Fibroblast of skin of right quadriceps (primary cell): ENCODE results near the gene HPSE2.
"Not testable (repeated sequence)": the region's sequence is repeated elsewhere in the genome, so short reads cannot be mapped to it uniquely, and the experiment has no call there.

Source experiments
- DNase-seq: peaks from one replicate; pipeline ENCODE4 v3.0.0-alpha.2; 2013

Gene HPSE2

DNA sequence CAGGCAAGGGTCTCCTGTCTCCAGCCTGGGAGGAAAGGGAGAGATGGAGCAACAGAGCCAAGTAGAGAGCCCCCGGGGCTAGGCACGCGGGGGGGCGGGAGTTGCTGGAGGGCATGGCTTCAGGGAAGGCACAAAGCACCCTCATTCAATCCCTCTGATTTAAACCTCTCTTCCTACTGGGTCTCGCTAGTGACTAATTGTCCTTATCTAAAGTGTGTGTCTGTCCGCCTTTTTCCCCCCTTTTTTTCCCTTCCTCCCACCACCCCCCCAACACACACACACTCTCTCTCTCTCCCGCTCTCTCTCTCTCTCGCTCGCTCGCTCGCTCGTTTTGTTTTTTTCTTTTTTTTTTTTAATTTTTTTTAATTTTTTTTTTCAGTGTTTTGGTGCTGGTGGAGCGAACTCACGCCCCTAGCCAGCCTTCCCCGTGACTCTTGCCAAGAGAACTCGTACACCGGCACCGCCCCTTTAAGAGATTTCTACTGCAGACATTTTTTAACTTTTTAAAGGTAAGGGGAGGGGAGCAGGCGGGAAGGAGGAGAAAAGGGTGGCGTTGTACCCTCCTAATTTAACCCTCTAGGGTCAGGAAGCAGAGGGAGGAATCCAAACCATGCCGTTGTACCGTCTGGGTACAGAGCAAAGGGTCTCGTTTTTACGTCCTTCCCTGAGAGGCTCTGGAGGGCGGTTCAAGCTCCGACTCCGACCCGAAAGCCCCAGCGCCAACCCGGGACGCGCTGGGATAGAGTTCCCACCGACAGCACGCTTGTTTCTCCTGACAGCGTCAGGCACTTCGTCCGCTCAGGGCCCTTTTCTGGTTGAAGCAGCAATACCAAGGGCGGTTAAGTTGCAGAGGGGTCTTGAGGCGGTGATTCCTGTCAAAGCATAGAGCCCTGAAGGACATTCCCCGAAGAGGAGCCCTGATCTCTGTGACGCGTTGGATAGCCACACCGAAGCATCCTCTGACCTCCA lies at the start of gene HPSE2:
Gene HPSE2, minus strand, starts transcription at position 195 of the 969 bp plus-strand sequence.
- no peak for DNase-seq

DNA sequence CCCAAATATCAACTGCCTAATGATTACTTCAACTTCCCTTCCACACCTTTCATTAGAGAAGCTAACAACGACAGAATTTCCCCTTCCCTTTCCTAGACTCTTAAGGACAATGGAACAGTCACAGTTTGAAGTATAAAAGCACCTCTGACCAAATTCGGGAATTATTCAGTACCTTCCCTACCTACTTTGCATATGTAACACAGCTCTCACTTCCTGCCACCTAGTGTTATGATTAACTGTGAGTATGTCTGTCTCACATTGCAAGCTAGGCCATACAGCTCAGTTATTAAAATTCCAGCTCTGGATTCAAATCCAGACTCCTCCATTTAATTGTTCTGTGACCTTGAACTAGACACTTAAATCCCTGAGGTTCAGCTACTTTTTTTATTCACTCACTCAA lies 44.8 kb upstream of the HPSE2 start:
- no peak for DNase-seq

DNA sequence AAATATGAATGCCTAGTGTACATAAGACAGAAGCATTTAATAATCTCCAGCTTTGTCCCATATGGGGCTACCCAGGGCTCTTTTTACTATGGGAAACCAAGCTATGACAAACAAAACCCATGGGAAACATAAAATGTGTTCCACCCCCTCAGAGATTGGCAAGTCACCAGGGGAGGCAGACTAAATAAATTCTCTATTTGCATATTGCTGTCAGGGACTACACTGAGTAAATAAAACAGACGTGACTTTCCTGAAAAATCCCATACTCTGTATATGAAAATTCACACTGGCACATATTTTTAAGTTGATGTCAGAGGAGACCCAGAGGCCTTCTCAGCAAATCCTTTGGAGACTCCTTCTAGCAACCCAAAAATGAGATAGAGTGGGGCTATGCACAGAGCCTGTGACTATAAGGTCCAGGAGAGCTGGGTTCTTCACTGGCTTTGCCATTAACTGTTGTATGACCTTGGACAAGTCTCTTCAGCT lies 44.0 kb upstream of the HPSE2 start:
- peak; percentile 90 for DNase-seq

DNA sequence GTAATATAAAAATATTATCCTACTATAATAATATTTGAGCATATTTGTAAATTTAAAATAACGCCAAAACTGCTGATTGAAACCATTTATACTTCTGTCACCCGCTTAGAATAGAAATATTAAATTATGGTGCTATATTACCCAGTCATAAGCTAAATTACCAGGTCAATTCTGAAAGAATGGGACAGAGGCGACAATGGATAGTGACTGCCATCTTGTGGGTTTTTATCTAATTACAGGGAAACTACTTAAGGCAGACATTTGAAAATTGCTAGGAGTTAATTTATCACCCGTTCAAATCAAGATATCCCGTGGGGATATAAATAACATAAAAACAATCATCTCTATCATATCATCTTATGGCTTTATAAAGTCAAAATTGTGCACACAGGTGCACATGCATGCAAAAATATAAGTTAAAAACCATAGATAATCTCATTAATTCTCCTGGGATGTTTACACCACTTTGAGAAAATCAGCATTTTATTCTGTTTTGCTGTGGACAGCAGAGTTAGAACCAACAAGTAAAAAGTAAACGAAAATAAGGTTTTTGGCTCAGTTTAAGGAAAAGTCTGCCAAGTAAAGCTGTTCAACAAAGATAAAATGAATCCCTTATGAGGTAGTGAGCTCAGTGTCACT lies 41.3 kb upstream of the HPSE2 start:
- no peak for DNase-seq

DNA sequence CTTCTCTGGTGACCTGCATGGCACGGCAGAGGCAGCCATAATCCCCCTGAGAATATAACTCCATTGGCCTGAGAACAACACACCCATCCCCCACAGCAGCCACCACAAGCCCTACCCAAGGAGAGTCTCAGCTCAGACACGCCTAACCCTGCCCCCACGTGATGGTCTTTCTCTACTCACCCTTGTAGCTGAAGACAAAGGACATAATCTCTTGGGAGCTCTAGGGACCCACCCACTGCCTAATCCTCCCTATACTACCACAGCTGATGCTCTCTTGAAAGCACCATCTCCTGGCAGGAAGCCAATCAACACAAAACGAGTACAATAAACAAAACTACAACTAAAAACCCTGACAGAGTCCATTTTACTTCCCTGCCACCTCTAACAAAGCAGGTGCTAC lies 30.7 kb upstream of the HPSE2 start:
- DNase-seq, result no peak

DNA sequence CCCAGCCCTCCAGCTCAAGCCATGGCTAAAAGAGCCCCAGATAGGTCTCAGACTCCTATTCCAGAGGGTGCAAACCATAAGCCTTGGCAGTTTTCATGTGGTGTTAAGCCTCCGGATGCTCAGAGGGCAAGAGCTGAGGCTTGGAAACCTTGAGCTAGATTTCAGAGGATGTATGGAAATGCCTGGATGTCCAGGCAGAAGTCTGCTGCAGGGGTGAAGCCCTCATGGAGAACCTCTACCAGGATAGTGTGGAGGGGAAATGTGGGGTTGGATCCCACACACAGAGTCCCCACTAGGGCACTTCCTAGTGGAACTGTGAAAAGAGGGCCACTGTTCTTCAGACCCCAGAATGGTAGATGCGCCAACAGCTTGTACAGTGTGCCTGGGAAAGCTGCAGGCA lies 13.2 kb upstream of the HPSE2 start:
- DNase-seq, result no peak

DNA sequence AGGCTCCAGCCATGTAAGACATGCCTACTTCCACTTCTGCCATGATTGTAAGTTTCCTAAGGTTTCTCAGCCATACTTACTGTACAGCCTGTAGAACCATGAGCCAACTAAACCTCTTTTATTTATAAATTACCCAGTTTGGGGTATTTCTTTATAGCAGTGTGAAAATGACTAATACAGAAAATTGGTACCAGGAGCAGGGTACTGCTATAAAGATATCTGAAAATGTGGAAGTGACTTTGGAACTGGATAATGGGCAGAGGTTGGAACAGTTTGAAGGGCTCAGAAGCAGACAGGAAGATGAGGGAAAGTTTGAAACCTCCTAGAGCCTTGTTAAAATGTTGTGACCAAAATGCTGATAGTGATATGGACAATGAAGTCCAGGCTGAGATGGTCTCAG lies 12.2 kb upstream of the HPSE2 start:
- not testable (repeated sequence) for DNase-seq

DNA sequence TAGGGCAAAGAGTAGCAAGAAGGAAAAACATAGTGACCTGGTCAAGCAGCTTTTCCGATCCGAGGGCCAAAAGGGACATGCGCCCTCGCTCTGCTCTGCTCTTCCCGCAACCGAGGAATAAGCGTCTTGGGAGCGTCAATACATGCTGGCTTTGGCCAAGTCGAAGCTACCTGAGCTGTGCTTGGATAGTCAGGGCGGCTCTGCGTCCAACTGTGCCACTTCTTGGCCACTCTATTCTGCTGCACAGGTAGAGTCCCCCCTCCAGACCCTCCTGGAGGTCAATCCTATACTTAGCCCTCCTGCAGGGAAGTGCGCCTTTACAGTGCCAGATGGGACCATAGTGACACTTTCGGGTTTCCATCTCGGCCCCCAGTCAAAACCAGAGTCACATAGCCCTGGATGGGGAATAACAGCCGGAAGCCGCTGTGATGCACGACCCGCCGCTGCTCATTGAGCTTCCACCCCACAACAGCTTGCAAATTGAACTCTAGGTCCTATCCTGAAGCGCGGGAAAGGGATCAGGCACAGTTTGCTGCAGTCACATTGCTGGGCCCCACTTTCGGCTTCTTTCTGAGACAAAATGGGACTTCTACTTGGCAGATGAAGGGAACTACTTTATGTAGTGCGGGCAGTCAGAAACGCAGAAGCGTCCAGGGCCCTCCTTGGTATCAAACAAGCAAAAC lies 1.1 kb upstream of the HPSE2 start:
- no peak for DNase-seq

DNA sequence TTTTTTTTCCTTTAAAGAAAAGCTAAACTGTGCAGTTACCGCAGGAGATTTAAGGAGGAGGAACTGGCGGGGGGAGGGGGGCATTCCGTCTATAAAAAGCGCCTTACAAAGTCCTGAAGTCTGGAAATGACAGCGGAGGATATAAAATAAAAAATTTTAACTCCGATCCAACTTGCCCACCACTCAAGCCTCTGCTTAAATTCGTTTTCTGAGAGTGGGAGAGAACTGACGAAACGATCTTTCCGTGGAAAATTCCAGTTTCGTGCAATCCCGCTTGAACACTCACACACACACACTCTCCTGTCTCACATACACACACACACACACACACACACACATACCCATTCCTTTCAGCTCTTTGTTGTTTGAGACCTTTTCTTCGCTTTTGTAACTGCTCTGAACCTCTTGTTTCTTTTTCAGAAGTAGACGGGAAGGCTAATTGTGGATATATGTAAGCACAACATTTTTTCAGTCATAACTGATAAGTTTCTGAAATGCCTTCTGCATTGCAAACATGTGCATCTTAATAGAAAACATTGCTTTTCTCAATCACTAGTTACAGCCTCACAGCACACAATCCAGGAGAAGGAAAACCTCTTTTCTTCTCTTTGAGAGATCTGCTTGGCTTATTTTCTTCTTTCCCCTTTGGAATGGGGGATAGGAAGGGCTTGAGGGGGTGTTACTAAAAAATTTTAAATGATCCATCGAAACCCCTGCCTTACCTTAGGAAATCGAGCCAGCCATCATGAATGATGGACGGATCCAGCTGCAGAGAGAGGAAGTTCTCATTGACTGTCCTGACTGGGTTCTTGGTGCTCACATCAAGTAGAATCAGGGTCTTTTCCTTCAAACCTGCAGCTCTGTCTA lies 628 bp downstream of the HPSE2 start:
- DNase-seq, result peak; percentile 22

DNA sequence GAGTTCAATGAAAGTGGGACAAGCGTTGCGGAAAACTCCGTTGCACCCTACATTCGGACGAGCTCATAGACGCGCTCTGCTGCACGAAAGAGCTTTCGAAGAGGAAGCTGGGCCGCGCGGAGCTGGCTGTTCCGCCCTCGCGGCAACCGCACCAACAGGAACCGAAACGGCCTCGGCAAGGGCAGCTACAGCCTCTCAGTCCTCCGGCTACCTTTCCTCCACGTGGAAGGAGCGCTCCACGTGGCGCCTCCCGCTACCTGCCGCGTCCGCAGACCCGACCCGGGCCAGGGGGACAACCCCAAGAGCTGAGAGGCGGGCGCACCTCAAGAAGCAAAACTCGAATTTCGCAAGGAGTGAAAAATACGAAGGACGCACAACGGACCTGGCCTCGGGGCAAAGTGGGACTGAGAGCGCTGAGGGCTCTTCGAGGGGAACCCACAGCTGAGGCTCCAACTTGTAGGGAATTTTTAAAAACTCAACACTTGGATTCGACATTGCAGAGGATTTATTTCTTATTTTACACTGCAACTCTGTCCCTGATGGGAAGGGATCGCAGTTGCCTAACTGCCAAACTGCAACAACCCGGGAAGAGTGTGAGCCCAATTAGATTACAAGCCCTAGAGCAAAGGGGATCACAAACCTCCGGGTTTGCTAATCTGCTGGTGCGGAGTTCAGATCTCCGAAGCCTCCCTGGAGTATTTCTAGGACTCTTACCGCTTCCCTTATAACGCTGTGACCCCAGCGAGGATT lies 1.4 kb downstream of the HPSE2 start:
- DNase-seq, result peak; percentile 41

DNA sequence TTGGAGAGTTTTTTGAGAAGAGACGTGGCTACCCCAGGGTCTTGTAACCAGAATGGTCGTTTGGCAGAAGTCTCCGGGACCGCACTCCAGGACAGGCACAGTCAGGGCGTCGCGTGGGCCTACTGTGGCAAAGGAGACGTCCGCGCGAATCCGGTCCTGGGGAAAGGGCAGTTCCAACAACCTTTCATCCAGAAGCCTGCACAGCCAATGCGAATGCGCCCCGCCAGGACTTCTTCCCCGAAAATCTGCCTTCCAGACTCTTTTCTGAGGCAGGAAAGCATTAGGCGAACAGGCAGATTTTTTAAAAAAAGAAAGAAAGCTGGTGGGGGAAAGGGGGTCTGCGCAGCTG lies 2.0 kb downstream of the HPSE2 start:
- no peak for DNase-seq

DNA sequence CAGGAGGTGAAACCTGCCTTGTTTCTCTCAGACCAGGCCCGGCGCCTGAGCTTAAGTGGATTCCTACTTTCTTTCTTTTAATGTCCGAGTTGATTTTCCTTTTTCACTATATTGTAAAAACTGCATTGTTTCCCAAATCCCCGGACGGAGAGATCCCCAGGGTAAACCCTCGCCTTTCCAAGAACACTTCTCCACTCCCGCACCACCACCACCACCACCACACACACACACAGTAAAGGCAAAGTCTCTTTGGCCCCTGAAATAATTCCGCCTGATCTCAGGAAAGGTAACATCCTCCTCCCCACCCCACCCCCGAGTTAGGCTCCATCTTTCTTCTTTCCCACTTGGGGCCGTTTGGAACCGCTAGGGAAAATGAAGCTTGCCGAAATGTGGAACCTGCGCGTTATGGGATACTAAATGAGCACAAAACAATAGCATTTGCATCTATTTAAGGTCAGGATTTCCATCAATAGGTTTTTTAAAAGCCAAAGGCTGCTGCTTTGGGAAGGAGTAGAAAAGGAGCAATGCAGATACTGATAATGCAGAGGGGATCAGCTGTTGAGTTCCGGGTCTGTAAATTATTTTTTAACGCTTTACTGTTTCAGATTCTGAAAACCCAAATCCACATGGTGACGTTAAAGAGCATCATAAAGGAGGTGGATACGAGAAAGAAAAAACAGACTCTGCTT lies 2.5 kb downstream of the HPSE2 start:
- no peak for DNase-seq

DNA sequence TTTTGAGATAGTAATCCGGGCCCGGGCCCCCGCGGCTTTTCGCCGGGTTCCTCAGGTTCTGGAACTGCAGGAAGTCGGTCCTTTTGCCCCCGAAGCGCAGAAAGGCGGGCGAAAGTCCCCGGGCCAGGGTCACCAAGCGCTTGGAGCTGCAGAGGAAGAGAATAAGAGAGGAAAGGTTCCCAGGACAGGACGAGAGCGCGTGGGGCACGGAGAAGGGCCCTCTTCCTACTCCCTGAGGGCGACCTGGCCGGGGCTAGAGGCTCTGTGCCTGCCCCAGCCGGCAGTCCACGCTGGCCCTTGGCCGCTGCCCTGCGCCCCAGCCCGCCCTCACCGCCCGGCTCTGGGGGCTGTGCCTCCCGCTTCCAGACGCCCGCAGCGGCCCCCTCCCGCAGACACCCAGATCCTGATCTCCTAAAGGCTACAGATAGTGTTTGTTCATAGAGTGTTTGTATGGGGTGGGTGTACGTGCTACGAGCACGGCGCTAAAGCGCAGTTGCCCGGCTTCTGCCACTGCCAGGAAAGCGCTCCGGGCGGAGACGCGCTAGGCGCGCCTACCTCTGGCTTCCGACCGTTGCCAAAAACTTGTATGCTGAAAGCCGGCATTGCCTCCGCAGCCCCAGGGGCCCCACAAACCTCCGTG lies 3.2 kb downstream of the HPSE2 start:
- DNase-seq, result no peak

DNA sequence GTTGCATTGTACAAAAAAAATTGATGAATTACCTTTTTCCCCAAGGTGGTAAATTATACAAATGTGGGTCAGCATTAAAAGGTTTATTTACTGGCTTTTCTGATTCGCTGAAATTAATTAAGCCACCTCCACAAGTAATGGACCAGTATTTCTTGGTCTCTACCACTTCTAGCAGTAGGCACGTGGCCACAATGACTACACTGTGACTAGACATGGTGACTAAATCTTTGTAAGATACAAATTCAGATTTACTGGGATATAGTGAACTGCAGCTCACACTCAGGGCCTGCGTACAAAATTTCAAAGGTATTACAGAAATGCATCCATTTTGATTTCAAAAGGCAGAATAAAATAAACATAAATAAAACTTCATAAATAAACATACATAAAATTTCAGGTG lies 10.9 kb downstream of the HPSE2 start:
- no peak for DNase-seq

DNA sequence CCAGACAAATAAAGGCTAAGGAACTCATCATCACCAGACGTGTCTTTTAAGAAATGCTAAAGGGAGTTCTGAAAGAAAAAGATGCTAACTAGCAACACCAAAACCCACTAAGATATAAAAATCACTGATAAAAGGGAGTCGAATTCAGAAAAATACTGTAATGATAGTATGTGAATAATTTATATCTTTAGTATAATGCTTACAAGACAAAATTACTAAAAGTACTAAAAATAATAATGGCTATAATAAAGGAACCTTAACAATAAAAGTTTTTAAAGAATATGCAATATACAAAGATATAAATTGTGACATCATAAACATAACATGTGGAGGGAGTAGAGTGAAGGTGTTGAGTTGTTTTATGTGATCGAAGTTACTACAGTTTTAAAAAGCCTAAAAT lies 28.3 kb downstream of the HPSE2 start:
- no peak for DNase-seq

DNA sequence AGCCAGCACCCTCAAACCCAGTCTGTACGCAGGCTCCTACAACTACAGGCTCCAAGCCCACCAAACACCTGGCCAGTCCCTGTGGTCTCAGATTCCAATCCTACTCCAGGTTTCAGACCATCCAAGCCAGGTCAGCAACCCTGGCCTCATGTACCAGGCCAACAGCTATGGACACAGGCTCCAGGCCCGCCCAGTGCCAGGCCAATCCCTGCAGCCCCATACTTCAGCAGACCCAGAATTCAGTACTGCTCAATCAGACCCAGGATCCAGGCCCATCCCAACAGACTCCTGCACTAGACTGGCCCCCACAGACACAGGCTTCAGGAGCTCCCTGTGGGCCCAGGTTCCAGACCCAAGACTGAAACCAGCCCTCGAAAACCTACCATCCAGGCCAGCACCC lies 32.3 kb downstream of the HPSE2 start:
- no peak for DNase-seq

DNA sequence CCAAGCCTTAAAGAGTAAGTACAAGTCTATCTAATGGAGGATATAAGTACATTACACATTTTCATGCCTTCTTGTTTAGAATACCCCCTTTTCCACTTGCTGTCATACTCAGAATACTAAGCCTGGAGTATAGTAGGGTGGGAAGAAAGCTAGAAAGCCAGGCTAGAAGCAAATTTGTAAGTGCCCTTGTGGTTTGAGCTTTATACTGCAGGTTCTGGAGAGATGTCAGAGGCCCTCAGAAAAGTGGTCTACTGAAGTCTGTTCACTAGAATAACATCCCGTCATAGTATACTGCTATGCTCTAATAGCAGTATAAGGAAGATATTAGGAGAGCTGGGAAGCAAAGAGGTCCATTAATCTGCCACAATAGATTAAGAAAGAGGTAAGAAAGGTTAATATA lies 62.7 kb downstream of the HPSE2 start:
- DNase-seq, result no peak

DNA sequence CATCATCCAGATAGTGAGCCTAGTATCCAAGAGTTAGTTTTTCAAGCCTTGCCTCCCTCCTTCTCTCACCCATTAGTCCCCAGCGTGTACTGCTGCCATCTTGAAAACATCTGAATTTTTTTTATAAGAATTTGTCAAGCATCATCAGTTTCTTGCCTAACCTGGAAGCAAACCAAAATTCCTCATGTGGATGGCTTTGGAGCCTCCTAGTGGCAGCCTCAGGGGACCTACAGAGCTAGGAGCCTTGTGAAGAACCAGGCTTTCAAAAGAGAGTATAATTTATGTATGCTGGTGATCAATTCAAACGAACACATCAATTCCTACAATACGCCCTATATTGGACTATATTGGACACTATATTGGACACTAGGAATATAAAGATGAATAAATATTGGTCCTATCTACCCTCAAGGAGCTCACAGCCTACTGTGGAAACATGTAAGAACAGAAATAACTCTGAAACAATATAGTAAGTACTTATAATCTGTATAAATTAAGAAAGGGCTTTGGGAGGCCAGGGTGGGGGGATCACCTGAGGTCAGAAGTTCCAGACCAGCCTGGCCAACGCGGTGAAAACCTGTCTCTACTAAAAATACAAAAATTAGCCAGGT lies 63.4 kb downstream of the HPSE2 start:
- peak; percentile 34 for DNase-seq

DNA sequence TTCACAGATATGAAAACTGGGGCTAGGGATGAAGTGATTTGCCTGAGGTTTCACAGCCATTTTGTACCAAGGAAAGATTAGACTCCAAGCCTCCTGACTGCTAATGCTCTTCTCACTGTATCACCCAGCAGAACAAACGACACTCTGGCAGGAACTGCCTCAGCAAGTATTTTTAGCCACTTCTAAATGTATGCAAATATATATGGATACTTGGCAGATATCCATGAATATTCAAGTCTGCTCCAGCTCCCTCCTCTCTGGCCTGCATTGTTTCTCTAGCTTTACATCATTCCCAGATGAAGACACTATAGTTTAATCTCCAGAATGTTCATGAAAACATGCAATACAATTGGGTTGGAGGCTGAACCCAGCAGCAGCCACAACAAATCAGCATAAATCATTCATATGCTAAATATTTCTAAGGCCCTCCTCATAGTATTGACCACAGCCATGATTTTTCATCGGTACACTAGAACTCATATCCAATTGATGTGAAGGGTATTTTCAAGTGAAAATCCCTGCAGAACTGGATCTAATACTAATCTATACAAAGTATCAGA lies 65.5 kb downstream of the HPSE2 start:
- no peak for DNase-seq

DNA sequence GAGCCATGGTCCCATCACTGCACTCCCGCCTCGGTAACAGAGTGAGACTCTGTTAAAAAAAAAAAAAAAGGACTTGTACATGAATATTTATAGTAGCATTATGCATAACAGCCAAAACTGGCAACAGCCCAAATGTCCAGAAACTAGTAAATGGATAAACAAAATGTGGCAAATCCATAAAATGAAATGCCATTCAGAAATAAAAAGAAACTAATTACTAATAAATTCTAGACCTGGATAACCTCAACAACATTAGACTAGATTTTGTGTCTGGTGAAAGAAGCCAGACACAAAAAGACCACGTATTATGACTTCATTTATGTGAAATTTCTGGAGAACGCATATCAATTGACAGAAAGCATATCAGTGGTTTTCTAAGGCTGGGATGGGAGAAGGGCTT lies 74.5 kb downstream of the HPSE2 start:
- no peak for DNase-seq
